OCI-LY3 (cell line): ENCODE results near the gene EMSY.
"Not testable (repeated sequence)": the region's sequence is repeated elsewhere in the genome, so short reads cannot be mapped to it uniquely, and the experiment has no call there.

Source experiments
- CTCF ChIP-seq: fragments of 200-600, 300-600 bp; sonication (generic); IDR thresholded peaks from 2 replicates; pipeline ENCODE4 v1.5.1; 2014; ENCODE audit warnings: antibody characterized with exemption, low read length, low read depth
- EZH2phosphoT487 ChIP-seq: fragments of 200-600 bp; shearing (Covaris generic); IDR thresholded peaks from 2 replicates; pipeline ENCODE4 v1.6.1; 2018; ENCODE audit warnings: antibody characterized with exemption, mixed run types, low read depth

GRCh38 chr11:76572181-76572875 lies 127.5 kb downstream of the EMSY start:
- TF ChIP-seq CTCF, EZH2phosphoT487: not testable (repeated sequence)
